ENCODE results near the gene KREMEN1. TPM values are rescaled to one million over a fixed set of nuclear protein-coding genes. Genes with fewer than 3 reads are reported as not detected.

Gene KREMEN1
- total and polyA plus RNA-seq, 4 donors: 1.2 to 22.6 (median 3.8) TPM

GRCh38 chr22:29139965-29140782, 67.3 kb downstream of the KREMEN1 start:
- Histone ChIP-seq H3K36me3 (ENCODE audit: control insufficient read depth in 4 of 4, insufficient read depth in 3 of 4, low read depth in 1 of 4, low read length in 3 of 4) (peaks cover 0 to 24% (median 3%) of the 10 kb centered on the region in 4 donors), H3K27ac (ENCODE audit: low read depth in 1 of 2, low read length in 2 of 2) (no peak overlapping the region), H3K4me1 (ENCODE audit: control insufficient read depth in 4 of 4, insufficient read depth in 4 of 4, low read length in 3 of 4) (peaks cover 0 to 4% (median 4%) of the 10 kb centered on the region in 4 donors), H3K9ac (ENCODE audit: low read depth in 1 of 2, low read length in 2 of 2) (no peak overlapping the region), H3K9me3 (ENCODE audit: control insufficient read depth in 4 of 4, low read length in 3 of 4) (no peaks in the 10 kb centered on the region), H3K4me3 (ENCODE audit: low read depth in 1 of 3, low read length in 3 of 3) (no peak overlapping the region), H3K27me3 (ENCODE audit: control insufficient read depth in 4 of 4, insufficient read depth in 4 of 4, low read length in 3 of 4) (no peaks in the 10 kb centered on the region)
- DNase-seq (ENCODE audit: low spot score): peak; percentile 17
- 72% methylated on average over 8 of the region's 8 CpGs for WGBS
- TF ChIP-seq REST (IDR thresholded peaks at IDR 0.05) (no peak), GABPA (IDR thresholded peaks at IDR 0.05 in 1 of 2, conservative IDR thresholded peaks at IDR 0.05 in 1 of 2) (no peak), YY1 (IDR thresholded peaks at IDR 0.05) (no peak), HNF4A (conservative IDR thresholded peaks at IDR 0.05) (peak in 1 of 2 donors; percentile 19), HNF4G (IDR thresholded peaks at IDR 0.05) (no peak), ZBTB33 (IDR thresholded peaks at IDR 0.05) (no peak), FOXA1 (IDR thresholded peaks at IDR 0.05) (no peak), ATF3 (IDR thresholded peaks at IDR 0.05) (no peak)

GRCh38 chr22:29141078-29141688, 68.3 kb downstream of the KREMEN1 start:
- Histone ChIP-seq H3K27ac (ENCODE audit: low read depth in 1 of 2, low read length in 2 of 2) (no peak overlapping the region), H3K9me3 (ENCODE audit: control insufficient read depth in 4 of 4, low read length in 3 of 4) (no peaks in the 10 kb centered on the region), H3K4me1 (ENCODE audit: control insufficient read depth in 4 of 4, insufficient read depth in 4 of 4, low read length in 3 of 4) (peaks cover 0 to 4% (median 4%) of the 10 kb centered on the region in 4 donors), H3K4me3 (ENCODE audit: low read depth in 1 of 3, low read length in 3 of 3) (no peak overlapping the region), H3K27me3 (ENCODE audit: control insufficient read depth in 4 of 4, insufficient read depth in 4 of 4, low read length in 3 of 4) (no peaks in the 10 kb centered on the region), H3K9ac (ENCODE audit: low read depth in 1 of 2, low read length in 2 of 2) (no peak overlapping the region), H3K36me3 (ENCODE audit: control insufficient read depth in 4 of 4, insufficient read depth in 3 of 4, low read depth in 1 of 4, low read length in 3 of 4) (peaks cover 0 to 24% (median 3%) of the 10 kb centered on the region in 4 donors)
- DNase-seq (ENCODE audit: low spot score): peak; percentile 17
- 80% methylated on average over 10 of the region's 10 CpGs for WGBS
- TF ChIP-seq SP1 (IDR thresholded peaks at IDR 0.05): no peak
- TF ChIP-seq NR2F2 (IDR thresholded peaks at IDR 0.05): no peak
- TF ChIP-seq HNF4G (IDR thresholded peaks at IDR 0.05): no peak
- TF ChIP-seq CTCF (IDR thresholded peaks at IDR 0.05; ENCODE audit: low read depth, low read length, missing input control): no peak
- no peak for TF ChIP-seq JUND (IDR thresholded peaks at IDR 0.05)
- no peak for TF ChIP-seq FOXA2 (IDR thresholded peaks at IDR 0.05)
- TF ChIP-seq ATF3 (IDR thresholded peaks at IDR 0.05): no peak
- TF ChIP-seq MAX (IDR thresholded peaks at IDR 0.05): no peak
- TF ChIP-seq EGR1 (IDR thresholded peaks at IDR 0.05; ENCODE audit: low read depth in 2 of 2): no peak
- TF ChIP-seq ZBTB33 (IDR thresholded peaks at IDR 0.05): no peak
- TF ChIP-seq GABPA (IDR thresholded peaks at IDR 0.05 in 1 of 2, conservative IDR thresholded peaks at IDR 0.05 in 1 of 2): no peak
- no peak for TF ChIP-seq REST (IDR thresholded peaks at IDR 0.05)

All from liver (tissue), 9 donors.